ENCODE data around the gene ZNF385B.

DNA sequence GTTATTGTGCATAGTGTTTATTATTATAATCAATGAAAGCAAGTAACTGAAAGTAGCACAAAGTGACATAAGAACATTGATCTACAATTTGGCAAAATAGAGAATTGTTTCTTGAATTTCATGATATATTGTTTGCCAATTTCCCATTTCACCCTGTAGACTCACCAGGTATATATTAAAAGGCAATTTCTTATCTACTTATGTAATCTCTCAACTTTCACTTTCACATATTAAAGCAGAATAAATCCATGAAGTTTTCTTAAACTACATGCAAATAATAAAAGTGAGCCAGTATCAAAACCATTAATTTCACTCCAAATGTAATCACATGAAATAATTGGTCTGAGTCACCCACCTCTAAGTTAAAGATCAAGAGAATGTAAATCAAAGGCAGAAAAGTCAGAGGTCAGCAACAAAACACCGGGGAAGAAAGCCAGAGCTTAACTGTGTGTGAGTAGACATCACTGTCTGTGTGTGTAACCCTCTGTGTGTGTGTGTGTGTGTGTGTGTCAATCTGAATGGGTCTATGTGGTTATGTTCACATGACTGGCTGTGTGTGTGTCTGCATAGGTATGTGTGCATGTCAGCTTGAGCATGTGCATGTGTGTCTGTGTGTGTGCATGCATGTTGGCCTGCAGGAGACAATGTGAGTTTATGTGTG, 44.1 kb downstream of the ZNF385B start:
- TF ChIP-seq POLR2A (IDR thresholded peaks at IDR 0.05; ENCODE audit: low read depth, low read length) (no peak), POLR2AphosphoS5 (IDR thresholded peaks at IDR 0.05; ENCODE audit: low read depth, low read length) (no peak)
